Measurements from ENCODE around the gene PLB1.

The PLB1 gene

DNA sequence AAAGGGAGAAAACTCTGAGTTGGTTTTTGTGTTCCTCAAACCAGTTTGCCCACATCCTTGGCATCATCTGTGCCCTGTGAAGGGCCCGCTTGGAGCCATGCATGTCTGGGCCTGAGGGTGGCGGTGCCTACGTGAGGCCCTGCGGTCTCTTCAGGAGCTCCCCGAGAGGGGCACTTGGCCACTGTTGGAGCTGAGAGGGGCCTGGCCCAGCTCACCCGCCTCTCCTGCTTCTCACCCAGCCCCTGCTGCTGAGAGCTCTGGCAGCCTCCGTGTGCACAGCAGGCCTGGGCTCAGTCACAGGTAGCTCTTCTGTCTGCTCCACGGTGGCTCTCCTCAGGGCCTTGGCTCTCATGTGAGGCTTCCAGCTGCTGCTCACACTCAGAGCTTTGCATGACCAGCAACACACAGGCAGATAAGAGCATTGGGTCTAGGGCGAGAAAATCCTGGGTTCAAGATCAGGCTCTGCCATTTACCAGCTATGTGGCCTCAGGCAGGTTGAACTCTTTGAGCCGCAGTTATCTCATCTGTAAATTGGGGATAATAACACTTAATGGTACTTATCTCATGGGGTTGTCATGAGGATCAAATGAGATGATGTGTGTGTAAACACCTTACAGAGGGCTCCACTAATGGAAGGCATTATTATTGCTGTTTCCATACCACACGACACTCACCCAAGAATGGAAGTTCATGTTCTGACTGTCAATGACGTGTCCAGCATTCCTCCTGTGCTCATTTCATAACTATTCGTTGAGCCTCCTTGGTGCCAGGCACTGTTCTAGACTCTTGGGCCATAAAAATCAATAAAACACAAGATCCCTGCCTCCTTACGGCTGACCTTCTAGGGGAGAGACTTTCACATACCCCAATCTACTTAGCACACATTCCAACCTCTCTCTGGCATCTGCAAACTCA lies 41.6 kb upstream of the PLB1 start:
- no peak for DNase-seq
- peaks cover 4% of the 10 kb centered on the region; the same call in 1 of the 2 replicates for H3K4me1 ChIP-seq (ENCODE audit: low read length)
- H3K36me3 ChIP-seq (replicated peaks; ENCODE audit: insufficient read depth, low read length): no peaks in the 10 kb centered on the region
- no peaks in the 10 kb centered on the region for H3K27me3 ChIP-seq (replicated peaks; ENCODE audit: insufficient read depth, low read length)
- no peaks in the 10 kb centered on the region for H3F3A ChIP-seq (ENCODE audit: insufficient read depth, low read length)
- H3K79me2 ChIP-seq (ENCODE audit: low read length): no peaks in the 10 kb centered on the region
- no peaks in the 10 kb centered on the region for H4K20me1 ChIP-seq (ENCODE audit: insufficient read depth, low read length)
- H3K9me2 ChIP-seq (replicated peaks; ENCODE audit: insufficient read depth, low read length): no peaks in the 10 kb centered on the region
- H3K27ac ChIP-seq (ENCODE audit: low read length): no peak overlapping the region
- H3K4me2 ChIP-seq (ENCODE audit: low read depth, low read length): no peak overlapping the region
- H2AFZ ChIP-seq (ENCODE audit: low read length): no peak overlapping the region
- H3K9me3 ChIP-seq (replicated peaks; ENCODE audit: insufficient read depth, low read length): no peaks in the 10 kb centered on the region
- TF ChIP-seq, protein P1, sequence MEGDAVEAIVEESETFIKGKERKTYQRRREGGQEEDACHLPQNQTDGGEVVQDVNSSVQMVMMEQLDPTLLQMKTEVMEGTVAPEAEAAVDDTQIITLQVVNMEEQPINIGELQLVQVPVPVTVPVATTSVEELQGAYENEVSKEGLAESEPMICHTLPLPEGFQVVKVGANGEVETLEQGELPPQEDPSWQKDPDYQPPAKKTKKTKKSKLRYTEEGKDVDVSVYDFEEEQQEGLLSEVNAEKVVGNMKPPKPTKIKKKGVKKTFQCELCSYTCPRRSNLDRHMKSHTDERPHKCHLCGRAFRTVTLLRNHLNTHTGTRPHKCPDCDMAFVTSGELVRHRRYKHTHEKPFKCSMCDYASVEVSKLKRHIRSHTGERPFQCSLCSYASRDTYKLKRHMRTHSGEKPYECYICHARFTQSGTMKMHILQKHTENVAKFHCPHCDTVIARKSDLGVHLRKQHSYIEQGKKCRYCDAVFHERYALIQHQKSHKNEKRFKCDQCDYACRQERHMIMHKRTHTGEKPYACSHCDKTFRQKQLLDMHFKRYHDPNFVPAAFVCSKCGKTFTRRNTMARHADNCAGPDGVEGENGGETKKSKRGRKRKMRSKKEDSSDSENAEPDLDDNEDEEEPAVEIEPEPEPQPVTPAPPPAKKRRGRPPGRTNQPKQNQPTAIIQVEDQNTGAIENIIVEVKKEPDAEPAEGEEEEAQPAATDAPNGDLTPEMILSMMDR (IDR thresholded peaks at IDR 0.05; ENCODE audit: low read length): no peak
- no peak for TF ChIP-seq EZH2 (optimal IDR thresholded peaks at IDR 0.05; ENCODE audit: low read depth, low read length)
- no peak for TF ChIP-seq EZH2phosphoT487 (IDR thresholded peaks at IDR 0.05; ENCODE audit: low read length)
- no peak overlapping the region for H3K9ac ChIP-seq (ENCODE audit: low read length)
- H3K4me3 ChIP-seq (ENCODE audit: low read length): no peak overlapping the region

DNA sequence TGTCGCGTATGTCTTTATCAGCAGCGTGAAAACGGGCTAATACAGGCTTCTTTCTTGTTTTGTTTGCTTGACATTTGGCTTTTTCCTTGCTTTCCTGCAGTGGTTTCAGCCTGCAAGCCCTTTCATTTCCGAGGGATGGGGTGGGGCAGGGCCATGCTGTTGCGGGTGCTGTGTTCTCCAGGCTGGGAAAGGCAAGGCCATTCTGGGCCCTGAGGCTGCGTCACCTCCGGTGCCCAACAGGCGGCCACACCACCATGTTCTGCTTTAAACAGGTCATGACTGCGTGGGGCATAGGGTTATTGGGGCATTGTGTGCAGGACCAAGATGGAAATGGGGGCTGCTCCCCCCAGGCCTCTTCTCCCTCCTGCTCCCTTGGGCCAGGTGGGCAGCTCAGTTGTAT lies 38.6 kb upstream of the PLB1 start:
- DNase-seq: no peak

DNA sequence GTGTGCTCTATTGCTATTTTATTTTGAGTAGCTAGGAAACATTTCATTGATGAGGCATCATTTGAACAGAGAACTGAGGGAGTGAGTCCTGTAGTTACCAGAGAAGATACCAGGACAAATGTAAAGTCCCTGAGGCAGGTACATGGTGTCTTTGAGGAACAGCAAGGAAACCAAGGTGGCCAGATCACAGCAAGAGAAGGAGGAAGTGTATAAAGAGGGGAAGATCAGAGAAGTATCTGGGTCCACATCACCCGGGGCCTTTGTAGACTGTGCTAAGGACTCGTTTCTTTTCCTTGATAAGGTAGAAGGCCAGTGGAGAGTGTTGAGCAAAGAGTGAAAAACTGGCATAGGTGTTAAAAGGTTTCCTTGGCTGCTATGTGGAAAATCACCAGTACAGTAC lies 34.8 kb upstream of the PLB1 start:
- no peak for TF ChIP-seq EZH2phosphoT487 (IDR thresholded peaks at IDR 0.05; ENCODE audit: low read length)
- TF ChIP-seq, protein P1 (IDR thresholded peaks at IDR 0.05; ENCODE audit: low read length): no peak
- no peak for TF ChIP-seq EZH2 (optimal IDR thresholded peaks at IDR 0.05; ENCODE audit: low read depth, low read length)

More for the DNA sequence above, 38.6 kb upstream of the PLB1 start:
- no peak overlapping the region for H3K27ac ChIP-seq (ENCODE audit: low read length)
- no peak for TF ChIP-seq EZH2phosphoT487 (IDR thresholded peaks at IDR 0.05; ENCODE audit: low read length)
- no peak for TF ChIP-seq EZH2 (optimal IDR thresholded peaks at IDR 0.05; ENCODE audit: low read depth, low read length)
- TF ChIP-seq, protein P1 (IDR thresholded peaks at IDR 0.05; ENCODE audit: low read length): no peak
- no peak overlapping the region for H3K9ac ChIP-seq (ENCODE audit: low read length)
- no peaks in the 10 kb centered on the region for H3K27me3 ChIP-seq (replicated peaks; ENCODE audit: insufficient read depth, low read length)
- no peak overlapping the region for H2AFZ ChIP-seq (ENCODE audit: low read length)
- peaks cover 4% of the 10 kb centered on the region; the same call in 1 of the 2 replicates for H3K4me1 ChIP-seq (ENCODE audit: low read length)
- no peak overlapping the region for H3K4me2 ChIP-seq (ENCODE audit: low read depth, low read length)
- H3K79me2 ChIP-seq (ENCODE audit: low read length): no peaks in the 10 kb centered on the region
- no peaks in the 10 kb centered on the region for H3K9me2 ChIP-seq (replicated peaks; ENCODE audit: insufficient read depth, low read length)
- no peak overlapping the region for H3K4me3 ChIP-seq (ENCODE audit: low read length)
- H3F3A ChIP-seq (ENCODE audit: insufficient read depth, low read length): no peaks in the 10 kb centered on the region
- H3K9me3 ChIP-seq (replicated peaks; ENCODE audit: insufficient read depth, low read length): no peaks in the 10 kb centered on the region
- H4K20me1 ChIP-seq (ENCODE audit: insufficient read depth, low read length): no peaks in the 10 kb centered on the region
- H3K36me3 ChIP-seq (replicated peaks; ENCODE audit: insufficient read depth, low read length): no peaks in the 10 kb centered on the region

More for the DNA sequence above, 34.8 kb upstream of the PLB1 start:
- H3K27me3 ChIP-seq (replicated peaks; ENCODE audit: insufficient read depth, low read length): no peaks in the 10 kb centered on the region
- H3K27ac ChIP-seq (ENCODE audit: low read length): no peak overlapping the region
- no peak for DNase-seq
- H3K9me2 ChIP-seq (replicated peaks; ENCODE audit: insufficient read depth, low read length): no peaks in the 10 kb centered on the region
- H4K20me1 ChIP-seq (ENCODE audit: insufficient read depth, low read length): no peaks in the 10 kb centered on the region
- H3K4me1 ChIP-seq (ENCODE audit: low read length): peaks cover 4% of the 10 kb centered on the region; the same call in 1 of the 2 replicates
- no peak overlapping the region for H3K9ac ChIP-seq (ENCODE audit: low read length)
- no peak overlapping the region for H2AFZ ChIP-seq (ENCODE audit: low read length)
- no peaks in the 10 kb centered on the region for H3K9me3 ChIP-seq (replicated peaks; ENCODE audit: insufficient read depth, low read length)
- H3K36me3 ChIP-seq (replicated peaks; ENCODE audit: insufficient read depth, low read length): no peaks in the 10 kb centered on the region
- no peak overlapping the region for H3K4me3 ChIP-seq (ENCODE audit: low read length)
- H3F3A ChIP-seq (ENCODE audit: insufficient read depth, low read length): no peaks in the 10 kb centered on the region
- H3K79me2 ChIP-seq (ENCODE audit: low read length): no peaks in the 10 kb centered on the region
- no peak overlapping the region for H3K4me2 ChIP-seq (ENCODE audit: low read depth, low read length)

All from MM.1S (cell line).